ENCODE data around the gene DCTN2.
"Not testable (repeated sequence)": the region's sequence is repeated elsewhere in the genome, so short reads cannot be mapped to it uniquely, and the experiment has no call there.

The DCTN2 gene

GRCh38 chr12:57546438-57547287 is at the start of gene DCTN2:
Gene DCTN2 (minus strand): TSS chr12:57547192. CDS start chr12:57547063, 129 bp downstream.
- DNase-seq = peak; percentile 97

GRCh38 chr12:57593187-57593586 is 46.2 kb upstream of the DCTN2 start:
- no peak for DNase-seq

- no peak for DNase-seq
Observed at GRCh38 chr12:57592551-57593165, 45.7 kb upstream of the DCTN2 start.

GRCh38 chr12:57591782-57592325 is 44.9 kb upstream of the DCTN2 start:
- DNase-seq = no peak

- peak; percentile 77 for DNase-seq
Observed at GRCh38 chr12:57590864-57591781, 44.1 kb upstream of the DCTN2 start, which contains the start of gene PIP4K2C. Gene PIP4K2C (plus strand): TSS chr12:57591192. CDS start chr12:57591290, 98 bp downstream.

GRCh38 chr12:57590479-57590863 is 43.5 kb upstream of the DCTN2 start:
- DNase-seq = no peak

- not testable (repeated sequence) for DNase-seq
Observed at GRCh38 chr12:57588951-57589610, 42.1 kb upstream of the DCTN2 start.

GRCh38 chr12:57586832-57587429 is 39.9 kb upstream of the DCTN2 start:
- DNase-seq = no peak

GRCh38 chr12:57586128-57586527 is 39.1 kb upstream of the DCTN2 start:
- no peak for DNase-seq

GRCh38 chr12:57585156-57585555 is 38.2 kb upstream of the DCTN2 start:
- no peak for DNase-seq

GRCh38 chr12:57584690-57585089 is 37.7 kb upstream of the DCTN2 start:
- no peak for DNase-seq

GRCh38 chr12:57584050-57584449 is 37.1 kb upstream of the DCTN2 start:
- DNase-seq = no peak

- peak; percentile 72 for DNase-seq
Observed at GRCh38 chr12:57583008-57583831, 36.2 kb upstream of the DCTN2 start.

- DNase-seq = no peak
Observed at GRCh38 chr12:57582440-57582839, 35.4 kb upstream of the DCTN2 start.

GRCh38 chr12:57581802-57582201 is 34.8 kb upstream of the DCTN2 start:
- DNase-seq = no peak

GRCh38 chr12:57580466-57580795 is 33.4 kb upstream of the DCTN2 start:
- DNase-seq = no peak

GRCh38 chr12:57579677-57580465 is 32.9 kb upstream of the DCTN2 start:
- DNase-seq = no peak

GRCh38 chr12:57579011-57579410 is 32.0 kb upstream of the DCTN2 start:
- no peak for DNase-seq

- DNase-seq = no peak
Observed at GRCh38 chr12:57577981-57578758, 31.2 kb upstream of the DCTN2 start.

Measured in stimulated activated CD4-positive, alpha-beta T cell treated with anti-CD3 and anti-CD28 coated beads, Interleukin-1b, Interleukin-23, amount 100 ng/mL, for 48 hours (primary cell).